GM10266 (cell line): Measurements from ENCODE around the gene UMAD1.

Source experiments
- DNase-seq: peaks from one replicate; pipeline ENCODE4 v3.0.0; 2012; ENCODE audit errors: extremely low spot score
- CTCF ChIP-seq: IDR thresholded peaks from 2 replicates; pipeline ENCODE4 v1.5.1; 2012; ENCODE audit warnings: mild to moderate bottlenecking, low read depth; ENCODE audit not compliant: control insufficient read depth, insufficient read depth; ENCODE audit errors: missing control alignments

UMAD1 gene

GRCh38 chr7:7922684-7923385 is 282.3 kb downstream of the UMAD1 start:
- DNase-seq = no peak
- TF ChIP-seq CTCF = no peak

- DNase-seq = no peak
- TF ChIP-seq CTCF = no peak
Measured at GRCh38 chr7:7923818-7924217, 283.3 kb downstream of the UMAD1 start.

GRCh38 chr7:7924303-7924702 is 283.8 kb downstream of the UMAD1 start:
- DNase-seq = no peak
- TF ChIP-seq CTCF = no peak
